GM12878 (cell line): ENCODE data around the gene NRBP1.

ENCODE experiments used
- BHLHE40 ChIP-seq, 2 experiments: fragments of 450-650 bp in 1 of 2; IDR thresholded peaks; 2 replicates each; pipeline ENCODE4 v1.6.1; 2011 to 2017; ENCODE audit warnings: low read depth in 2 of 2, borderline replicate concordance in 1 of 2, improper control_type of control experiment in 1 of 2, low read length in 1 of 2, mild to moderate bottlenecking in 1 of 2
- DPF2 ChIP-seq: fragments of 450-650 bp; IDR thresholded peaks from 2 replicates; pipeline ENCODE4 v1.6.1; 2017; ENCODE audit warnings: mild to moderate bottlenecking
- EP300 ChIP-seq, 2 experiments: fragments of 150-350 bp in 1 of 2; IDR thresholded peaks; 2 replicates each; pipeline ENCODE4 v1.6.1; 2011 to 2012; ENCODE audit warnings: low read depth in 2 of 2, low read length in 2 of 2, borderline replicate concordance in 1 of 2, improper control_type of control experiment in 1 of 2, inconsistent platforms in 1 of 2; ENCODE audit not compliant: control insufficient read depth in 1 of 2
- ETV6 ChIP-seq, 2 experiments: fragments of 450-650 bp in 1 of 2; IDR thresholded peaks in 1 of 2; conservative IDR thresholded peaks in 1 of 2; 2 replicates each; pipeline ENCODE4 v1.6.1; 2014; ENCODE audit warnings: antibody characterized with exemption in 1 of 2, borderline replicate concordance in 1 of 2, low read depth in 1 of 2, mild to moderate bottlenecking in 1 of 2, moderate library complexity in 1 of 2
- FOXK2 ChIP-seq: fragments of 450-650 bp; IDR thresholded peaks from 2 replicates; pipeline ENCODE4 v1.6.1; 2017; ENCODE audit warnings: mild to moderate bottlenecking, moderate library complexity
- KAT2A ChIP-seq: conservative IDR thresholded peaks from 2 replicates; pipeline ENCODE4 v1.6.1; 2011; ENCODE audit warnings: low read depth, low read length; ENCODE audit not compliant: control insufficient read depth
- NRF1 ChIP-seq: conservative IDR thresholded peaks from 2 replicates; pipeline ENCODE4 v1.6.1; 2011; ENCODE audit warnings: mild to moderate bottlenecking, low read depth, low read length, improper control_type of control experiment
- RELA ChIP-seq: fragments of 450-650 bp; IDR thresholded peaks from 2 replicates; pipeline ENCODE4 v1.8.0; 2014; ENCODE audit warnings: borderline replicate concordance; ENCODE audit not compliant: partially characterized antibody
- ZNF217 ChIP-seq: fragments of 450-650 bp; IDR thresholded peaks from 2 replicates; pipeline ENCODE4 v1.6.1; 2017; ENCODE audit warnings: antibody characterized with exemption, mild to moderate bottlenecking
- ZSCAN29 ChIP-seq: fragments of 450-650 bp; IDR thresholded peaks from 2 replicates; pipeline ENCODE4 v1.6.1; 2017; ENCODE audit warnings: mild to moderate bottlenecking, moderate library complexity
- TF ChIP-seq, protein P1 (sequence below): fragments of 450-650 bp; IDR thresholded peaks from 2 replicates; pipeline ENCODE4 v1.6.1; 2017; ENCODE audit warnings: mild to moderate bottlenecking
- TF ChIP-seq, protein P2 (sequence below), 3 experiments: IDR thresholded peaks in 2 of 3; conservative IDR thresholded peaks in 1 of 3; 2 replicates each; pipeline ENCODE4 v1.5.1; 2011; ENCODE audit warnings: low read depth in 3 of 3, low read length in 3 of 3, mild to moderate bottlenecking in 3 of 3, control low read depth in 2 of 3, moderate library complexity in 2 of 3, inconsistent platforms in 1 of 3, mixed read lengths in 1 of 3; ENCODE audit not compliant: control insufficient read depth in 2 of 3, insufficient read depth in 1 of 3; ENCODE audit errors: extremely low read depth in 1 of 3
- TF ChIP-seq, protein P3 (sequence below): IDR thresholded peaks from 2 replicates; pipeline ENCODE4 v1.6.1; 2012; ENCODE audit warnings: mild to moderate bottlenecking, low read depth, low read length

DNA sequence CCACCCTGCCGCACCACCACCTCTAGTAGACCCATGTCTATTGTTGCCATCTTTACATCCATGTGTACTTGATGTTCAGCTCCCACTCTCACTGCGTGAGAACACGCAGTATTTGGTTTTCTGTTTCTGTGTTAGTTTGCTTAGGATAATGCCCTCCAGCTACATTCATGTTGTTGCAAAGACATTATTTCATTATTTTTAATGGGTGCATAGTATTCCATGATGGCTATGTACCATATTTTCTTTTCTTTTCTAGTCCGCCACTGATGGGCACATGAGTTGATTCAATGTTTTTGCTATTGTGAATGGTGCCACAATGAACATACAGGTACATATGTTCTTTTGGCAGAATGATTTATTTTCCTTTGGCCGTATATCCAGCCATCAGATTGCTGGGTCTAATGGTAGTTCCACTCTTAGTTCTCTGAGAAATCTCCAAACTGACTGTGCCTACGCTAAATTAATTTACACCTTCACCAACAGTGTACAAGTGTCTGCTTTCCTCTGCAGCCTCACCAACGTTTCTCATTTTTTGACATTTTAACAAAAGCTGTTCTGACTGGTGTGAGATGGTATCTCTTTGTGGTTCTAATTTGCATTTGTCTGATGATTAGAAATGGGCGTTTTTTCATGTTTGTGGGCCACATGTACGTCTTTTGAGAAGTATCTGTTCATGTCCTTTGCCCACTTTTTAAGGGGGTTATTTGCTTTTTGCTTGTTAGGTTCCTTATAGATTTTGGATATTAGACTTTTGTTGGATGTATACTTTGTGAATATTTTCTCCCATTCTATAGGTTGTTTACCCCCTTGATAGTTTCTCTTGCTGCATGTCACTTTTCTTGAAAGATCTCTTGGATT is 37.4 kb upstream of the NRBP1 start:
- TF ChIP-seq FOXK2 (no peak), ZSCAN29 (no peak), KAT2A (no peak), NRF1 (no peak), ETV6 (conservative IDR thresholded peaks at IDR 0.05 in 1 of 2, IDR thresholded peaks at IDR 0.05 in 1 of 2; ENCODE audit: borderline replicate concordance in 1 of 2, low read depth in 1 of 2) (no peak), RELA (no peak), EP300 (IDR thresholded peaks at IDR 0.05; ENCODE audit: borderline replicate concordance in 1 of 2, control insufficient read depth in 1 of 2, low read depth in 2 of 2, low read length in 2 of 2) (no peak), ZNF217 (no peak), BHLHE40 (IDR thresholded peaks at IDR 0.05; ENCODE audit: borderline replicate concordance in 1 of 2, low read depth in 2 of 2, low read length in 1 of 2) (no peak), DPF2 (no peak)
- TF ChIP-seq, protein P1, sequence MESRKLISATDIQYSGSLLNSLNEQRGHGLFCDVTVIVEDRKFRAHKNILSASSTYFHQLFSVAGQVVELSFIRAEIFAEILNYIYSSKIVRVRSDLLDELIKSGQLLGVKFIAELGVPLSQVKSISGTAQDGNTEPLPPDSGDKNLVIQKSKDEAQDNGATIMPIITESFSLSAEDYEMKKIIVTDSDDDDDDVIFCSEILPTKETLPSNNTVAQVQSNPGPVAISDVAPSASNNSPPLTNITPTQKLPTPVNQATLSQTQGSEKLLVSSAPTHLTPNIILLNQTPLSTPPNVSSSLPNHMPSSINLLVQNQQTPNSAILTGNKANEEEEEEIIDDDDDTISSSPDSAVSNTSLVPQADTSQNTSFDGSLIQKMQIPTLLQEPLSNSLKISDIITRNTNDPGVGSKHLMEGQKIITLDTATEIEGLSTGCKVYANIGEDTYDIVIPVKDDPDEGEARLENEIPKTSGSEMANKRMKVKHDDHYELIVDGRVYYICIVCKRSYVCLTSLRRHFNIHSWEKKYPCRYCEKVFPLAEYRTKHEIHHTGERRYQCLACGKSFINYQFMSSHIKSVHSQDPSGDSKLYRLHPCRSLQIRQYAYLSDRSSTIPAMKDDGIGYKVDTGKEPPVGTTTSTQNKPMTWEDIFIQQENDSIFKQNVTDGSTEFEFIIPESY = no peak
- TF ChIP-seq, protein P2, sequence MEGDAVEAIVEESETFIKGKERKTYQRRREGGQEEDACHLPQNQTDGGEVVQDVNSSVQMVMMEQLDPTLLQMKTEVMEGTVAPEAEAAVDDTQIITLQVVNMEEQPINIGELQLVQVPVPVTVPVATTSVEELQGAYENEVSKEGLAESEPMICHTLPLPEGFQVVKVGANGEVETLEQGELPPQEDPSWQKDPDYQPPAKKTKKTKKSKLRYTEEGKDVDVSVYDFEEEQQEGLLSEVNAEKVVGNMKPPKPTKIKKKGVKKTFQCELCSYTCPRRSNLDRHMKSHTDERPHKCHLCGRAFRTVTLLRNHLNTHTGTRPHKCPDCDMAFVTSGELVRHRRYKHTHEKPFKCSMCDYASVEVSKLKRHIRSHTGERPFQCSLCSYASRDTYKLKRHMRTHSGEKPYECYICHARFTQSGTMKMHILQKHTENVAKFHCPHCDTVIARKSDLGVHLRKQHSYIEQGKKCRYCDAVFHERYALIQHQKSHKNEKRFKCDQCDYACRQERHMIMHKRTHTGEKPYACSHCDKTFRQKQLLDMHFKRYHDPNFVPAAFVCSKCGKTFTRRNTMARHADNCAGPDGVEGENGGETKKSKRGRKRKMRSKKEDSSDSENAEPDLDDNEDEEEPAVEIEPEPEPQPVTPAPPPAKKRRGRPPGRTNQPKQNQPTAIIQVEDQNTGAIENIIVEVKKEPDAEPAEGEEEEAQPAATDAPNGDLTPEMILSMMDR (IDR thresholded peaks at IDR 0.05 in 2 of 3, conservative IDR thresholded peaks at IDR 0.05 in 1 of 3; ENCODE audit: control insufficient read depth in 2 of 3, extremely low read depth in 1 of 3, insufficient read depth in 1 of 3, low read depth in 3 of 3, low read length in 3 of 3) = no peak
- TF ChIP-seq, protein P3, sequence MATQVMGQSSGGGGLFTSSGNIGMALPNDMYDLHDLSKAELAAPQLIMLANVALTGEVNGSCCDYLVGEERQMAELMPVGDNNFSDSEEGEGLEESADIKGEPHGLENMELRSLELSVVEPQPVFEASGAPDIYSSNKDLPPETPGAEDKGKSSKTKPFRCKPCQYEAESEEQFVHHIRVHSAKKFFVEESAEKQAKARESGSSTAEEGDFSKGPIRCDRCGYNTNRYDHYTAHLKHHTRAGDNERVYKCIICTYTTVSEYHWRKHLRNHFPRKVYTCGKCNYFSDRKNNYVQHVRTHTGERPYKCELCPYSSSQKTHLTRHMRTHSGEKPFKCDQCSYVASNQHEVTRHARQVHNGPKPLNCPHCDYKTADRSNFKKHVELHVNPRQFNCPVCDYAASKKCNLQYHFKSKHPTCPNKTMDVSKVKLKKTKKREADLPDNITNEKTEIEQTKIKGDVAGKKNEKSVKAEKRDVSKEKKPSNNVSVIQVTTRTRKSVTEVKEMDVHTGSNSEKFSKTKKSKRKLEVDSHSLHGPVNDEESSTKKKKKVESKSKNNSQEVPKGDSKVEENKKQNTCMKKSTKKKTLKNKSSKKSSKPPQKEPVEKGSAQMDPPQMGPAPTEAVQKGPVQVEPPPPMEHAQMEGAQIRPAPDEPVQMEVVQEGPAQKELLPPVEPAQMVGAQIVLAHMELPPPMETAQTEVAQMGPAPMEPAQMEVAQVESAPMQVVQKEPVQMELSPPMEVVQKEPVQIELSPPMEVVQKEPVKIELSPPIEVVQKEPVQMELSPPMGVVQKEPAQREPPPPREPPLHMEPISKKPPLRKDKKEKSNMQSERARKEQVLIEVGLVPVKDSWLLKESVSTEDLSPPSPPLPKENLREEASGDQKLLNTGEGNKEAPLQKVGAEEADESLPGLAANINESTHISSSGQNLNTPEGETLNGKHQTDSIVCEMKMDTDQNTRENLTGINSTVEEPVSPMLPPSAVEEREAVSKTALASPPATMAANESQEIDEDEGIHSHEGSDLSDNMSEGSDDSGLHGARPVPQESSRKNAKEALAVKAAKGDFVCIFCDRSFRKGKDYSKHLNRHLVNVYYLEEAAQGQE = no peak
